B cell (primary cell): ENCODE measurements around the gene PIGQ. TPM values are rescaled to one million over a fixed set of nuclear protein-coding genes. Genes with fewer than 3 reads are reported as not detected.

Experiments
- ATAC-seq: fragments of 200-7000 bp; cut with Tn5 transposase; one replicate; pipeline ENCODE4 v1.10.0; 2021; ENCODE audit warnings: low read depth, mild to moderate bottlenecking, moderate number of reproducible peaks, moderate library complexity
- CTCF ChIA-PET: fragments of 350-600 bp; sonication (Branson Sonifier 250); formaldehyde crosslinking; loops from one replicate; lab custom pipeline; 2021; ENCODE audit warnings: antibody characterized with exemption, inconsistent platforms; lab: Charles Lee
- POLR2A ChIA-PET: fragments of 350-600 bp; sonication (Branson Sonifier 250); formaldehyde crosslinking; loops from one replicate; lab custom pipeline; 2021; ENCODE audit warnings: antibody characterized with exemption; lab: Charles Lee
- DNase-seq: peaks from one replicate; pipeline ENCODE4 v3.0.0; 2013
- H2AFZ ChIP-seq: 2 replicates; pipeline ENCODE4 v1.6.1; 2012; ENCODE audit warnings: mild to moderate bottlenecking, low read depth, low read length; ENCODE audit not compliant: insufficient read depth, poor library complexity, severe bottlenecking
- H3K27ac ChIP-seq, 2 donors: 1 replicate in 1 of 2; 2 replicates in 1 of 2; pipeline ENCODE4 v1.5.1; 2012 to 2013; ENCODE audit warnings: low read length in 2 of 2, mild to moderate bottlenecking in 2 of 2, moderate library complexity in 1 of 2
- H3K27me3 ChIP-seq, 4 experiments: fragments of 200-600 bp in 1 of 4; sonication (generic) in 1 of 4; replicated peaks in 1 of 4; 1 replicate in 2 of 4; 2 replicates in 2 of 4; pipeline versions ENCODE4 v1.6.1 to v1.7.0; 2013 to 2016; ENCODE audit warnings: low read length in 3 of 4, mild to moderate bottlenecking in 2 of 4, mixed read lengths in 1 of 4, moderate library complexity in 1 of 4; ENCODE audit not compliant: insufficient read depth in 4 of 4, control insufficient read depth in 3 of 4; ENCODE audit errors: control extremely low read depth in 1 of 4
- H3K36me3 ChIP-seq, 2 experiments: replicated peaks in 1 of 2; 1 replicate in 1 of 2; 2 replicates in 1 of 2; pipeline versions ENCODE4 v1.6.1 to v1.7.1; 2013; ENCODE audit warnings: low read length in 1 of 2; ENCODE audit not compliant: insufficient read depth in 2 of 2, control insufficient read depth in 1 of 2; ENCODE audit errors: control extremely low read depth in 1 of 2, extremely low read depth in 1 of 2
- H3K4me1 ChIP-seq, 2 donors: fragments of 200-600 bp in 1 of 2; sonication (generic) in 1 of 2; 1 replicate in 1 of 2; 2 replicates in 1 of 2; pipeline versions ENCODE4 v1.5.1 to v1.6.1; 2013 to 2017; ENCODE audit warnings: low read length in 2 of 2; ENCODE audit not compliant: control insufficient read depth in 2 of 2, insufficient read depth in 2 of 2
- H3K4me2 ChIP-seq: replicated peaks from 2 replicates; pipeline ENCODE3; 2012; ENCODE audit warnings: mild to moderate bottlenecking, low read depth, low read length; ENCODE audit not compliant: poor library complexity, severe bottlenecking
- H3K4me3 ChIP-seq, 5 experiments: fragments of 200-600 bp in 1 of 5; sonication (generic) in 1 of 5; 1 replicate in 3 of 5; 2 replicates in 2 of 5; pipeline versions ENCODE4 v1.5.1 to v1.7.0; 2011 to 2016; ENCODE audit warnings: low read length in 4 of 5, mild to moderate bottlenecking in 4 of 5, low read depth in 2 of 5, control low read depth in 1 of 5, moderate library complexity in 1 of 5; ENCODE audit not compliant: insufficient read depth in 1 of 5; ENCODE audit errors: control extremely low read depth in 1 of 5, extremely low read depth in 1 of 5
- H3K79me2 ChIP-seq: fragments of 200-600 bp; sonication (generic); one replicate; pipeline ENCODE4 v1.6.0; 2016; ENCODE audit warnings: low read length; ENCODE audit not compliant: control insufficient read depth, insufficient read depth
- H3K9ac ChIP-seq: fragments of 200-600 bp; sonication (generic); 2 replicates; pipeline ENCODE4 v1.6.1; 2017; ENCODE audit warnings: mild to moderate bottlenecking, low read length, moderate library complexity
- H3K9me3 ChIP-seq, 3 donors: one replicate each; pipeline versions ENCODE4 v1.6.1 to v1.7.1; 2013; ENCODE audit warnings: low read length in 2 of 3; ENCODE audit not compliant: control insufficient read depth in 2 of 3, insufficient read depth in 1 of 3; ENCODE audit errors: control extremely low read depth in 1 of 3
- H4K20me1 ChIP-seq: 2 replicates; pipeline ENCODE4 v1.6.0; 2012; ENCODE audit warnings: mild to moderate bottlenecking, low read length; ENCODE audit not compliant: insufficient read depth, control insufficient read depth, poor library complexity, severe bottlenecking
- H3K27ac Mint-ChIP-seq: one replicate; pipeline ENCODE4 v1.8.0; 2021; ENCODE audit warnings: mixed read lengths
- H3K27me3 Mint-ChIP-seq: one replicate; pipeline ENCODE4 v1.8.0; 2021; ENCODE audit warnings: mixed read lengths
- H3K4me1 Mint-ChIP-seq: one replicate; pipeline ENCODE4 v1.8.0; 2021; ENCODE audit warnings: mixed read lengths
- H3K4me3 Mint-ChIP-seq: one replicate; pipeline ENCODE4 v1.8.0; 2021; ENCODE audit warnings: mixed read lengths
- H3K9me3 Mint-ChIP-seq: one replicate; pipeline ENCODE4 v1.8.0; 2022; ENCODE audit warnings: mixed read lengths; ENCODE audit not compliant: insufficient read depth
- CTCF ChIP-seq: fragments of 200-600 bp; IDR thresholded peaks from one replicate; pipeline ENCODE4 v1.8.0; 2022; ENCODE audit warnings: antibody characterized with exemption, mild to moderate bottlenecking
- EZH2 ChIP-seq: IDR thresholded peaks from 2 replicates; pipeline ENCODE4 v1.6.1; 2012; ENCODE audit warnings: borderline replicate concordance, low read depth, mild to moderate bottlenecking, moderate library complexity, low read length; ENCODE audit not compliant: insufficient read depth, poor library complexity, severe bottlenecking
- WGBS: methylation state at CpG from one replicate; pipeline ENCODE4 v1.1.5; 2013; ENCODE audit warnings: missing lambda C conversion rate; ENCODE audit not compliant: insufficient coverage; 5-methylcytosine and 5-hydroxymethylcytosine counted together
- intact Hi-C: fragments of 100-400 bp; cut with micrococcal nuclease; formaldehyde crosslinking; loops from one replicate; pipeline ENCODE4 v1.10.0; 2022
- polyA plus RNA-seq: library from polyadenylated mRNA; depleted of rRNA; stranded (reverse); fragments of >200 nt; gene quantifications from 2 replicates; pipeline ENCODE4 v1.2.3, GENCODE V29; 2012
- total RNA-seq, 2 donors: library from RNA; stranded (reverse); fragments of 120-200 nt in 1 of 2; gene quantifications; 1 replicate in 1 of 2; 2 replicates in 1 of 2; pipeline versions ENCODE4 v1.2.3 to v1.2.4, GENCODE V29; 2013 to 2022

Gene PIGQ
- total and polyA plus RNA-seq, 2 donors (not counting 1 experiment from before 2014, with no cell fraction given) = 56.9 to 68.5 TPM

GRCh38 chr16:534856-535445, 34.8 kb upstream of the PIGQ start:
- intact Hi-C loops = no loop called here
- H3K9me3 Mint-ChIP-seq = no peaks in the 10 kb centered on the region
- H3K27me3 Mint-ChIP-seq = no peaks in the 10 kb centered on the region
- WGBS = 97% methylated on average over 26 of the region's 27 CpGs
- Histone ChIP-seq H4K20me1 (peaks cover 76% of the 10 kb centered on the region), H3K9ac (no peak overlapping the region), H3K79me2 (peaks cover 83% of the 10 kb centered on the region), H2AFZ (no peak overlapping the region), H3K9me3 (no peaks in the 10 kb centered on the region), H3K4me2 (no peak overlapping the region), H3K27ac (no peak overlapping the region), H3K36me3 (peaks cover 0 to 2% of the 10 kb centered on the region in 2 experiments), H3K4me3 (no peak overlapping the region), H3K4me1 (peaks cover 0 to 4% of the 10 kb centered on the region in 2 donors), H3K27me3 (no peaks in the 10 kb centered on the region)
- H3K4me3 Mint-ChIP-seq = no peak overlapping the region
- ATAC-seq = no peak
- no peak for DNase-seq
- no peak overlapping the region for H3K27ac Mint-ChIP-seq
- H3K4me1 Mint-ChIP-seq = peaks cover 5% of the 10 kb centered on the region
- ChIA-PET CTCF (no interaction called here), POLR2A (no interaction called here)
- TF ChIP-seq EZH2 (no peak), CTCF (no peak)

GRCh38 chr16:535446-536405, 34.0 kb upstream of the PIGQ start:
- Histone ChIP-seq H2AFZ (no peak overlapping the region), H3K27ac (no peak overlapping the region), H3K27me3 (no peaks in the 10 kb centered on the region), H3K4me1 (no peaks in the 10 kb centered on the region), H3K36me3 (peaks cover 0 to 2% of the 10 kb centered on the region in 2 experiments), H3K4me2 (no peak overlapping the region), H3K9ac (no peak overlapping the region), H3K4me3 (no peak overlapping the region), H3K9me3 (no peaks in the 10 kb centered on the region), H3K79me2 (peaks cover 80% of the 10 kb centered on the region), H4K20me1 (peaks cover 75% of the 10 kb centered on the region)
- no peaks in the 10 kb centered on the region for H3K9me3 Mint-ChIP-seq
- ChIA-PET CTCF (no interaction called here), POLR2A (no interaction called here)
- 95% methylated on average over 34 of the region's 39 CpGs for WGBS
- no peaks in the 10 kb centered on the region for H3K4me1 Mint-ChIP-seq
- ATAC-seq (no peak), DNase-seq (no peak)
- no peak overlapping the region for H3K4me3 Mint-ChIP-seq
- no peak overlapping the region for H3K27ac Mint-ChIP-seq
- H3K27me3 Mint-ChIP-seq = no peaks in the 10 kb centered on the region
- TF ChIP-seq CTCF (no peak), EZH2 (no peak)
- intact Hi-C loops = no loop called here
